Right atrium auricular region (tissue), 2 donors: ENCODE data around the gene ZNF883. TPM values are rescaled to one million over a fixed set of nuclear protein-coding genes. Genes with fewer than 3 reads are reported as not detected.
A peak's percentile ranks its signal among the peaks of the same experiment; 100 is the strongest.

Experiments used
- DNase-seq: peaks from one replicate; pipeline ENCODE4 v3.0.0-alpha.2; 2019; ENCODE audit warnings: low spot score
- H3K27ac ChIP-seq, 2 donors: fragments of 200-600 bp; sonication (generic); 1 replicate in 1 of 2; 2 replicates in 1 of 2; pipeline ENCODE4 v1.5.1; 2016 to 2019
- H3K27me3 ChIP-seq, 2 donors: fragments of 200-600 bp; sonication (generic); one replicate each; pipeline versions ENCODE4 v1.5.1 to v1.6.0; 2017 to 2019
- H3K36me3 ChIP-seq: fragments of 200-600 bp; sonication (generic); one replicate; pipeline ENCODE4 v1.5.1; 2016
- H3K4me1 ChIP-seq, 2 donors: fragments of 200-600 bp; sonication (generic); one replicate each; pipeline versions ENCODE4 v1.5.1 to v1.6.0; 2017 to 2019
- H3K4me3 ChIP-seq, 2 donors: fragments of 200-600 bp; sonication (generic); 1 replicate in 1 of 2; 2 replicates in 1 of 2; pipeline ENCODE4 v1.5.1; 2017 to 2019; ENCODE audit warnings: mild to moderate bottlenecking in 1 of 2, moderate library complexity in 1 of 2
- H3K9me3 ChIP-seq, 2 donors: fragments of 200-600 bp; sonication (generic); one replicate each; pipeline ENCODE4 v1.5.1; 2019
- total RNA-seq, 2 donors: library from RNA; depleted of rRNA; stranded (reverse); fragments of >200 nt; gene quantifications; one replicate each; pipeline ENCODE4 v1.1.0, GENCODE V29; 2016
- TF ChIP-seq, protein P1 (sequence below), 2 donors: fragments of 200-600 bp; sonication (generic); IDR thresholded peaks; one replicate each; pipeline ENCODE4 v1.5.1; 2019; ENCODE audit warnings: antibody characterized with exemption in 2 of 2

ZNF883 gene
- total RNA-seq, 2 donors from 2014 or later, result 3.8 to 4.1 TPM

DNA sequence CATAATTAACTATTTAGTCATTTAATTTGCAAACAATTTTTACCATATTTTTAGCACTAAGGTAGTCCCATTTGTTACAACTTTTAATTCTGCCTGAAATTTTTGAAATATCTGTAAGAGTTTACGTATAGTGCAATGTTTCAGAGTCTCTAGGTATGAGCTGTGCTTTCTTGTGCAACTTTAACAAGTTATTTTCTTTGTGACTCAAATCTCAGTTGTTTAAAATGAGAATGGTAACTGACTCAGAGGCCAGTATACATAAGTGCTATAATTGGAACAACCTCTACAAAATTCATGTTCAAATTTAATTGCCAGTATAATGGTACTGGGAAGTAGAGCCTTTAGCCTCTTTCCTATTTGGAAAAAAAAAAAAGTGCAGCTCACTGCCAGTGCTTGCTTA, 14.2 kb upstream of the ZNF883 start:
- DNase-seq, result no peak

DNA sequence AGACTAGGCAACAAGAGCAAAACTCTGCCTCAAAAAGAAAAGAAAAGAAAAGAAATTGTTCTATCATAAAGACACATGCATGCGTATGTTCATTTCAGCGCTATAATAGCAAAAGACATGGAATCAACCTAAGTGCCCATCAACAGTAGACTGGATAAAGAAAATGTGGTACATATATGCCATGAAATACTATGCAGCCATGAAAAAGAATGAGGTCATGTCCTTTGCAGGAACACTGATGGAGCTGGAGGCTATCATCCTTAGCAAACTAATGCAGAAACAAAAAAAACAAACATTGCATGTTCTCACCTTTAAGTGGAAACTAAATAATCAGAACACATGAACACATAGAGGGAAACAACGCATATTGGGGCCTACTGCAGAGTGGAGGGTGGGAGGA, 6.3 kb upstream of the ZNF883 start:
- Histone ChIP-seq H3K27ac (no peak overlapping the region), H3K9me3 (peaks cover 0 to 79% of the 10 kb centered on the region in 2 donors), H3K4me1 (no peaks in the 10 kb centered on the region), H3K27me3 (no peaks in the 10 kb centered on the region), H3K4me3 (no peak overlapping the region), H3K36me3 (no peaks in the 10 kb centered on the region)
- TF ChIP-seq, protein P1, sequence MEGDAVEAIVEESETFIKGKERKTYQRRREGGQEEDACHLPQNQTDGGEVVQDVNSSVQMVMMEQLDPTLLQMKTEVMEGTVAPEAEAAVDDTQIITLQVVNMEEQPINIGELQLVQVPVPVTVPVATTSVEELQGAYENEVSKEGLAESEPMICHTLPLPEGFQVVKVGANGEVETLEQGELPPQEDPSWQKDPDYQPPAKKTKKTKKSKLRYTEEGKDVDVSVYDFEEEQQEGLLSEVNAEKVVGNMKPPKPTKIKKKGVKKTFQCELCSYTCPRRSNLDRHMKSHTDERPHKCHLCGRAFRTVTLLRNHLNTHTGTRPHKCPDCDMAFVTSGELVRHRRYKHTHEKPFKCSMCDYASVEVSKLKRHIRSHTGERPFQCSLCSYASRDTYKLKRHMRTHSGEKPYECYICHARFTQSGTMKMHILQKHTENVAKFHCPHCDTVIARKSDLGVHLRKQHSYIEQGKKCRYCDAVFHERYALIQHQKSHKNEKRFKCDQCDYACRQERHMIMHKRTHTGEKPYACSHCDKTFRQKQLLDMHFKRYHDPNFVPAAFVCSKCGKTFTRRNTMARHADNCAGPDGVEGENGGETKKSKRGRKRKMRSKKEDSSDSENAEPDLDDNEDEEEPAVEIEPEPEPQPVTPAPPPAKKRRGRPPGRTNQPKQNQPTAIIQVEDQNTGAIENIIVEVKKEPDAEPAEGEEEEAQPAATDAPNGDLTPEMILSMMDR (IDR thresholded peaks at IDR 0.05), result no peak
- DNase-seq, result no peak

More for the DNA sequence above, 14.2 kb upstream of the ZNF883 start:
- no peak overlapping the region for H3K4me3 ChIP-seq
- no peak overlapping the region for H3K27ac ChIP-seq
- no peaks in the 10 kb centered on the region for H3K27me3 ChIP-seq
- H3K36me3 ChIP-seq, result no peaks in the 10 kb centered on the region
- peaks cover 5 to 83% of the 10 kb centered on the region in 2 donors for H3K9me3 ChIP-seq
- TF ChIP-seq, protein P1 (IDR thresholded peaks at IDR 0.05), result no peak
- no peaks in the 10 kb centered on the region for H3K4me1 ChIP-seq

DNA sequence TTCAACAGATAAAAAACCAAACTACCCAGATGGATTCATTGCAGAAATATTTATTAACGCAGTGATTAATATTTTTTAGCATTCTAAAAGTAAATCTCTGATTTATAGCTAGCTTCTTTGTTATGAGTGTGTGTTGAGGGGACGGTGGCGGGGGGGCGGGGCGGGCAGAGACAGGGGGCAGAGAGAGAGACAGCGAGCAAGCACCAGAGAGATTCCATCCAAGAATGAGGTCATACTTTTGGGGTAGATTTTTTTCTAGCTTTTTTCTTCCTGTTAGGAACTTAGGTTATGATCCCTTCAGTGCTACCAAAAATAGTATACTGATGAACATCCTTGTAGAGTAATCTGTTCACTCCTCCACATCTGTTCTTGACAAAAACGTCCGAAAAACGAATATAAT, 500 bp upstream of the ZNF883 start:
- H3K27me3 ChIP-seq, result no peaks in the 10 kb centered on the region
- DNase-seq, result no peak
- H3K36me3 ChIP-seq, result no peaks in the 10 kb centered on the region
- TF ChIP-seq, protein P1 (IDR thresholded peaks at IDR 0.05), result no peak
- peaks cover 0 to 41% of the 10 kb centered on the region in 2 donors for H3K9me3 ChIP-seq
- peak overlapping the region; percentile 34 to 43 for H3K4me3 ChIP-seq
- H3K4me1 ChIP-seq, result no peaks in the 10 kb centered on the region
- H3K27ac ChIP-seq, result no peak overlapping the region

DNA sequence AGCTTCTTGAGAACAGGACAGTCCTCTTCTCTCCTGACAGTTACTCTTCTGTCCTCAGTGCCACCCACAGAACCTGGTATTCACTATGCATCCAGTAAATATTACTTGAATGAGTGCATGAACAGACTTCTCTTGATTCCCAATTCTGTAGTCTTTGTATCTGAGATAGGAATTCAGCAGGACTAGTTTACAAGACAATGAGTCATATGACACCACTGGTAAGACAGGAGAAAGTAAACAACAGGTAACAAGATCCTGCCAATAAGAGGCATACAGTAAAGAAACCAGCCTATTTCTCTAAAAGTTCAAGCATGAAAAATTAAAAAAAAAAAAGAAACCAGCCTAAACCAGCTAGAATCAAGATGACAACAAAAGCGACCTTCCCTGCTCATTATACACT, 6.2 kb downstream of the ZNF883 start:
- TF ChIP-seq, protein P1 (IDR thresholded peaks at IDR 0.05), result no peak
- Histone ChIP-seq H3K36me3 (peaks cover 8% of the 10 kb centered on the region), H3K27me3 (no peaks in the 10 kb centered on the region), H3K27ac (no peak overlapping the region), H3K4me3 (no peak overlapping the region), H3K9me3 (peaks cover 0 to 71% of the 10 kb centered on the region in 2 donors), H3K4me1 (no peaks in the 10 kb centered on the region)
- no peak for DNase-seq

DNA sequence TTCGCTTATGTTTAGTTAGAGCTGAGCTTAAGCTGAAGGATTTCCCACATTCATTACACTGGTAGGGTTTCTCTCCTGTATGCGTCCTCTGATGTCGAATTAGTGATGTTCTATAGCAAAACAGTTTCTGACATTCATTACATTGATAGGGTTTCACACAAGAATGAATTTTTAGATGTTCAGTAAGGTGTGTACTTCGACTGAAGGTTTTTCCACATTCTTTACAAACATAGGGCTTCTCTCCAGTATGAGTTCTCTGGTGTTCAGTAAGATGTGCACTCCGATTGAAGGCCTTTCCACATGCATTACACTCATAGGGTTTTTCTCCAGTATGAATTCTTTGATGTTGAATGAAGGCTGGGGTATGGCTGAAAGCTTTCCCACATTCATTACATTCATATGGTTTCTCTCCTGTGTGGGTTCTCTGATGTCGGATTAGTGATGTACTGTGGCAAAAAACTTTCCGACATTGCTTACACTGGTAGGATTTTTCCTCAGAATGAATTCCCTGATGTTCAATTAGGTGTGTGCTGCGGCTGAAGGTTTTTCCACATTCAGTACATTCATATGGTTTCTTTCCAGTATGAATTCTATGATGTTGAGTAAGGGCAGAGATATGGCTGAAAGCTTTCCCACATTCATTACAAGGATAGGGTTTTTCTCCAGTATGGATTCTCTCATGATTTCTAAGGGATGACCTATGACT, 14.6 kb downstream of the ZNF883 start:
- H3K9me3 ChIP-seq, result peaks cover 12 to 96% of the 10 kb centered on the region in 2 donors
- H3K36me3 ChIP-seq, result peaks cover 32% of the 10 kb centered on the region
- H3K27ac ChIP-seq, result no peak overlapping the region
- no peaks in the 10 kb centered on the region for H3K4me1 ChIP-seq
- TF ChIP-seq, protein P1 (IDR thresholded peaks at IDR 0.05), result no peak
- H3K4me3 ChIP-seq, result no peak overlapping the region
- DNase-seq, result no peak
- H3K27me3 ChIP-seq, result no peaks in the 10 kb centered on the region

DNA sequence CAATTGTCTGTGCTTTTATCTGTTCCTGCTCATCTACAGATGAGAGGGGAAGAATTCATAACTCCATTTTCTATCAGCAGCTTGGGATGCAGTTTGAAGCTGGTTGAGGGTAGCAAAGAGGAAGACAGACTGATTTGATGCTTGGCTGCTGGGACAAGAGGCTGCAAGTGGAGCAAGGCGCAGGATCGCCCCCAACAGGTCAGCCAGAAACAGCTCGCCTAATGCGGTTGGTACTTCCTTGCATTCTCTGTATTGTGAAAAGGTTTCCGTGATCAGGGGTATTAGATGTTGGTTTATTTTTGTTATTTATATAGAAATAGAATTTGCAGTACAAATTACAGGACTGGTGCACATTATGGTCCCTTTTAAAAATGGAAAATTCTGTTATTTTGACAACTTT, 40.6 kb downstream of the ZNF883 start:
- Histone ChIP-seq H3K36me3 (no peaks in the 10 kb centered on the region), H3K9me3 (no peaks in the 10 kb centered on the region), H3K27ac (no peak overlapping the region), H3K4me3 (no peak overlapping the region), H3K4me1 (no peaks in the 10 kb centered on the region), H3K27me3 (no peaks in the 10 kb centered on the region)
- TF ChIP-seq, protein P1 (IDR thresholded peaks at IDR 0.05), result no peak
- no peak for DNase-seq
